HEK293T (cell line): ENCODE measurements around the gene WDPCP.

Source experiments
- ARNT ChIP-seq: fragments of 450-650 bp; IDR thresholded peaks from 2 replicates; pipeline ENCODE4 v1.6.1; 2017; ENCODE audit warnings: mild to moderate bottlenecking
- BHLHE40 ChIP-seq: fragments of 450-650 bp; IDR thresholded peaks from 2 replicates; pipeline ENCODE4 v1.6.1; 2016; ENCODE audit warnings: mild to moderate bottlenecking, moderate library complexity, borderline replicate concordance
- ELF4 ChIP-seq: fragments of 450-650 bp; IDR thresholded peaks from 2 replicates; pipeline ENCODE4 v1.6.1; 2017; ENCODE audit warnings: antibody characterized with exemption
- FOXA1 ChIP-seq: fragments of 450-650 bp; IDR thresholded peaks from 2 replicates; pipeline ENCODE4 v1.6.1; 2016; ENCODE audit warnings: mild to moderate bottlenecking
- FOXK2 ChIP-seq: fragments of 450-650 bp; IDR thresholded peaks from 2 replicates; pipeline ENCODE4 v1.6.1; 2016; ENCODE audit warnings: mild to moderate bottlenecking
- FOXM1 ChIP-seq: fragments of 450-650 bp; IDR thresholded peaks from 2 replicates; pipeline ENCODE4 v1.6.1; 2017; ENCODE audit warnings: mild to moderate bottlenecking, borderline replicate concordance
- HDGF ChIP-seq: fragments of 450-650 bp; IDR thresholded peaks from 2 replicates; pipeline ENCODE4 v1.6.1; 2017; ENCODE audit warnings: antibody characterized with exemption, borderline replicate concordance
- LEF1 ChIP-seq: fragments of 450-650 bp; IDR thresholded peaks from 2 replicates; pipeline ENCODE4 v1.6.1; 2017; ENCODE audit warnings: mild to moderate bottlenecking, borderline replicate concordance
- SP1 ChIP-seq: fragments of 450-650 bp; IDR thresholded peaks from 2 replicates; pipeline ENCODE4 v1.6.1; 2017
- SUZ12 ChIP-seq: fragments of 450-650 bp; IDR thresholded peaks from 2 replicates; pipeline ENCODE4 v1.6.1; 2016; ENCODE audit warnings: mild to moderate bottlenecking
- TARDBP ChIP-seq: fragments of 450-650 bp; IDR thresholded peaks from 2 replicates; pipeline ENCODE4 v1.6.1; 2016
- ZNF384 ChIP-seq: fragments of 450-650 bp; IDR thresholded peaks from 2 replicates; pipeline ENCODE4 v1.6.1; 2016
- TF ChIP-seq, protein P1 (sequence below): fragments of 450-650 bp; IDR thresholded peaks from 2 replicates; pipeline ENCODE4 v1.6.1; 2016

GRCh38 chr2:63622751-63623150 lies 34.5 kb upstream of the WDPCP start:
- TF ChIP-seq FOXA1: no peak
- TF ChIP-seq BHLHE40: no peak
- TF ChIP-seq ELF4: no peak
- TF ChIP-seq ZNF384: no peak
- no peak for TF ChIP-seq SP1
- no peak for TF ChIP-seq FOXK2
- no peak for TF ChIP-seq SUZ12
- TF ChIP-seq ARNT: no peak
- TF ChIP-seq TARDBP: no peak
- no peak for TF ChIP-seq FOXM1
- TF ChIP-seq HDGF: no peak
- TF ChIP-seq, protein P1, sequence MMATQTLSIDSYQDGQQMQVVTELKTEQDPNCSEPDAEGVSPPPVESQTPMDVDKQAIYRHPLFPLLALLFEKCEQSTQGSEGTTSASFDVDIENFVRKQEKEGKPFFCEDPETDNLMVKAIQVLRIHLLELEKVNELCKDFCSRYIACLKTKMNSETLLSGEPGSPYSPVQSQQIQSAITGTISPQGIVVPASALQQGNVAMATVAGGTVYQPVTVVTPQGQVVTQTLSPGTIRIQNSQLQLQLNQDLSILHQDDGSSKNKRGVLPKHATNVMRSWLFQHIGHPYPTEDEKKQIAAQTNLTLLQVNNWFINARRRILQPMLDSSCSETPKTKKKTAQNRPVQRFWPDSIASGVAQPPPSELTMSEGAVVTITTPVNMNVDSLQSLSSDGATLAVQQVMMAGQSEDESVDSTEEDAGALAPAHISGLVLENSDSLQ: no peak
- no peak for TF ChIP-seq LEF1
